K562 (cell line): Measurements from ENCODE around the gene RPL38. TPM values are rescaled to one million over a fixed set of nuclear protein-coding genes. Genes with fewer than 3 reads are reported as not detected.

Source experiments
- BMI1 ChIP-seq: fragments of 150-350 bp; IDR thresholded peaks from 2 replicates; pipeline ENCODE4 v1.6.1; 2014; ENCODE audit warnings: low read length
- CBFA2T2 ChIP-seq: fragments of 450-650 bp; conservative IDR thresholded peaks from 2 replicates; pipeline ENCODE4 v1.6.1; 2017; ENCODE audit warnings: mild to moderate bottlenecking
- CBX8 ChIP-seq: fragments of 200-600 bp; sonication (generic); IDR thresholded peaks from 2 replicates; pipeline ENCODE4 v1.6.1; 2012; ENCODE audit warnings: borderline replicate concordance, mixed run types, low read depth, mild to moderate bottlenecking, moderate library complexity, mixed read lengths, low read length, control low read depth, inconsistent platforms; ENCODE audit not compliant: poor library complexity, severe bottlenecking; ENCODE audit errors: extremely low read depth
- CEBPZ ChIP-seq: fragments of 150-350 bp; IDR thresholded peaks from 2 replicates; pipeline ENCODE4 v1.6.1; 2014; ENCODE audit warnings: low read depth, mild to moderate bottlenecking, low read length, borderline replicate concordance
- CHAMP1 ChIP-seq: fragments of 450-650 bp; IDR thresholded peaks from 2 replicates; pipeline ENCODE4 v1.6.1; 2016; ENCODE audit warnings: mild to moderate bottlenecking
- HDGF ChIP-seq: fragments of 450-650 bp; IDR thresholded peaks from 2 replicates; pipeline ENCODE4 v1.6.1; 2016
- KAT8 ChIP-seq: fragments of 450-650 bp; IDR thresholded peaks from 2 replicates; pipeline ENCODE4 v1.6.1; 2016; ENCODE audit warnings: low read depth, mild to moderate bottlenecking
- KDM1A ChIP-seq, 2 experiments: fragments of 450-650 bp; IDR thresholded peaks; 2 replicates each; pipeline ENCODE4 v1.6.1; 2016; ENCODE audit warnings: mild to moderate bottlenecking in 2 of 2
- KLF1 ChIP-seq: fragments of 450-650 bp; IDR thresholded peaks from 2 replicates; pipeline ENCODE4 v1.6.1; 2016; ENCODE audit warnings: missing genetic modification characterization, missing compliant biosample characterization
- L3MBTL2 ChIP-seq: fragments of 450-650 bp; IDR thresholded peaks from 2 replicates; pipeline ENCODE4 v1.6.1; 2016; ENCODE audit warnings: mild to moderate bottlenecking, moderate library complexity
- NCOA6 ChIP-seq: fragments of 450-650 bp; IDR thresholded peaks from 2 replicates; pipeline ENCODE4 v1.6.1; 2017; ENCODE audit warnings: mild to moderate bottlenecking
- NFE2 ChIP-seq: IDR thresholded peaks from 2 replicates; pipeline ENCODE4 v1.6.1; 2014; ENCODE audit warnings: antibody characterized with exemption, low read depth
- NONO ChIP-seq, 2 experiments: fragments of 200-400 bp in 1 of 2; fragments of 450-650 bp in 1 of 2; formaldehyde crosslinking in 1 of 2; IDR thresholded peaks; 2 replicates each; pipeline ENCODE4 v1.6.1; 2017; ENCODE audit warnings: low read depth in 2 of 2, mild to moderate bottlenecking in 2 of 2, moderate library complexity in 2 of 2, low read length in 1 of 2
- SNRNP70 ChIP-seq: fragments of 200-400 bp; formaldehyde crosslinking; optimal IDR thresholded peaks from 2 replicates; pipeline ENCODE3; 2017; ENCODE audit warnings: low read depth, low read length
- STAT5B ChIP-seq: fragments of 250-450 bp; sonication (Bioruptor Pico); IDR thresholded peaks from 2 replicates; pipeline ENCODE4 v1.8.0; 2021; ENCODE audit warnings: mild to moderate bottlenecking, inconsistent platforms
- TARDBP ChIP-seq: fragments of 450-650 bp; IDR thresholded peaks from 2 replicates; pipeline ENCODE4 v1.6.1; 2016
- TGIF2 ChIP-seq: sonication (generic); formaldehyde crosslinking; IDR thresholded peaks from 2 replicates; pipeline ENCODE4 v1.8.1; 2022; ENCODE audit warnings: mild to moderate bottlenecking, missing genetic modification reagents, moderate library complexity
- XRCC4 ChIP-seq: IDR thresholded peaks from one replicate; pipeline ENCODE4 v1.6.1; 2011; ENCODE audit not compliant: insufficient read depth, insufficient read length; ENCODE audit errors: extremely low read depth
- ZBED1 ChIP-seq: IDR thresholded peaks from 2 replicates; pipeline ENCODE4 v1.6.1; 2014
- ZFP30 ChIP-seq: fragments of 250-450 bp; sonication (Bioruptor Pico); IDR thresholded peaks from 2 replicates; pipeline ENCODE4 v1.8.0; 2022; ENCODE audit warnings: moderate library complexity, mild to moderate bottlenecking, inconsistent platforms, borderline replicate concordance
- ZNF699 ChIP-seq: fragments of 250-450 bp; sonication (Bioruptor Pico); IDR thresholded peaks from 2 replicates; pipeline ENCODE4 v1.8.0; 2021; ENCODE audit warnings: mild to moderate bottlenecking, moderate library complexity; ENCODE audit not compliant: insufficient replicate concordance
- polyA plus RNA-seq, 8 experiments: library from polyadenylated mRNA; depleted of rRNA in 4 of 8; stranded (reverse) in 5 of 8; unstranded in 3 of 8; fragments of >200 nt; fragmentation: Nextera tagmentation in 2 of 8; fragmentation: Illumina TruSeq in 1 of 8; extraction: Ambion mirVana in 2 of 8; extraction: Trizol in 1 of 8; gene quantifications; 2 replicates each; pipeline versions ENCODE4 v1.2.1 to v1.2.3, GENCODE V29; 2011 to 2014; ENCODE audit warnings: inconsistent platforms in 1 of 8, missing spikeins in 1 of 8
- total RNA-seq, 7 experiments: library from RNA; depleted of rRNA in 6 of 7; stranded (reverse); fragments of >200 nt in 6 of 7; fragmentation: Illumina TruSeq in 2 of 7; extraction: Trizol in 2 of 7; gene quantifications; 2 replicates each; pipeline versions ENCODE4 v1.2.1 to v1.2.3, GENCODE V29; 2011 to 2021; ENCODE audit warnings: low replicate concordance in 1 of 7

The RPL38 gene
- total and polyA plus RNA-seq, 9 of the 15 experiments (the other 6 are each of a cell fraction or from before 2014, with no cell fraction given): 1,224 to 3,864 (median 1,939) TPM

- TF ChIP-seq CEBPZ (no peak), BMI1 (no peak), NFE2 (no peak), KAT8 (no peak), TARDBP (peak; percentile 54; the same call in 1 of the 2 replicates), STAT5B (CRISPR knock-in tag) (no peak), HDGF (no peak), TGIF2 (CRISPR knock-in tag) (no peak; the same call in 1 of the 2 replicates), KDM1A (IDR thresholded peaks at IDR 0.05) (0 out of 4 replicates have a peak, but pooled peaks of 1 of the 2 experiments have one; percentile 11), SNRNP70 (no peak), CBFA2T2 (no peak), ZBED1 (peak; percentile 77; the same call in 1 of the 2 replicates), NONO (IDR thresholded peaks at IDR 0.05; ENCODE audit: low read depth in 2 of 2, low read length in 1 of 2) (peak in 1 of 2 experiments; percentile 72; a peak in 1 of 4 replicates), KLF1 (tag) (no peak), ZNF699 (CRISPR knock-in tag) (no peak), ZFP30 (CRISPR knock-in tag) (no peak), CBX8 (no peak), L3MBTL2 (peak; percentile 63; the same call in 1 of the 2 replicates), XRCC4 (no peak), NCOA6 (no peak), CHAMP1 (peak; percentile 74; the same call in 1 of the 2 replicates)
Measured at GRCh38 chr17:74203439-74204240, at the start of gene RPL38 (continued).
